ENCODE data around the gene SPATA18.

DNA sequence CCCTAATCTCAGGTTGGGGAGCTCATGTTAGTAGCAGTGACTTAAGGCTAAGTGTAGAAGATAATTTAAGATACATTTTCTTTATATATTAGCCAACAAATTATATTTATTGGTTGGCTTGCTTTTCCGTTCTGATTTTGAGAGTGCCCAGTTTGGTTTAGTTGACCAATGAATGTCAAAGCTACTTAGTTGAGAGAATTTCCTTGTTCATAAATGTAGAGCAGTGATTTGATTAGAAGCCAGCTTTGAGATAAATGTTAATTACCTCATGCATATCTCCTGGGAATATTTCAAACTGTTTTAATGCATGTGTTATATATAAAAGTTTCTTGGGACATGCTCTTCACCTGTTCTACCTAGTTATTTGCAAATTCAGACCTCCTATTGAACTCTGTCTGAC lies 44.3 kb downstream of the SPATA18 start:
- TF ChIP-seq, protein P1, sequence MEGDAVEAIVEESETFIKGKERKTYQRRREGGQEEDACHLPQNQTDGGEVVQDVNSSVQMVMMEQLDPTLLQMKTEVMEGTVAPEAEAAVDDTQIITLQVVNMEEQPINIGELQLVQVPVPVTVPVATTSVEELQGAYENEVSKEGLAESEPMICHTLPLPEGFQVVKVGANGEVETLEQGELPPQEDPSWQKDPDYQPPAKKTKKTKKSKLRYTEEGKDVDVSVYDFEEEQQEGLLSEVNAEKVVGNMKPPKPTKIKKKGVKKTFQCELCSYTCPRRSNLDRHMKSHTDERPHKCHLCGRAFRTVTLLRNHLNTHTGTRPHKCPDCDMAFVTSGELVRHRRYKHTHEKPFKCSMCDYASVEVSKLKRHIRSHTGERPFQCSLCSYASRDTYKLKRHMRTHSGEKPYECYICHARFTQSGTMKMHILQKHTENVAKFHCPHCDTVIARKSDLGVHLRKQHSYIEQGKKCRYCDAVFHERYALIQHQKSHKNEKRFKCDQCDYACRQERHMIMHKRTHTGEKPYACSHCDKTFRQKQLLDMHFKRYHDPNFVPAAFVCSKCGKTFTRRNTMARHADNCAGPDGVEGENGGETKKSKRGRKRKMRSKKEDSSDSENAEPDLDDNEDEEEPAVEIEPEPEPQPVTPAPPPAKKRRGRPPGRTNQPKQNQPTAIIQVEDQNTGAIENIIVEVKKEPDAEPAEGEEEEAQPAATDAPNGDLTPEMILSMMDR (IDR thresholded peaks at IDR 0.05) = no peak
- no peak for TF ChIP-seq POLR2A (IDR thresholded peaks at IDR 0.05)

All from transverse colon (tissue), 3 donors.